ENCODE data around the gene CNDP1.

The CNDP1 gene

DNA sequence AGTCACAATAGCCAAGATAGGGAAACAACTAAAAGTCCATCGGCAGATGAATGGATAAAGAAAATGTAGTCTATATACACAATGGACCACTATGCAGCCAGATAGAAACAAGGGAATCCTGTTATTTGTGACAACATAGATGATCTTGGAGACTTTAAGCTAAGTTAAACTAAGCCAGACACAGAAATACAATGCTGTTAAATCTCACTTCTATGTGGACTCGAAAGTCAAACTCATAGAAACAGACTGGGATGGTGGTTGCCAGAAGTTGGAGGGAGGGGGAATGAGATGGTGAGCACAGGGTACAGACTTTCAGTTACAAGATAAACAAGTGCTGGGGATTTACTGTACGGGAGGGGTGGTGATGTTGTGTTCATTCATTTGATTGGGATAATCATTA is 5.4 kb upstream of the CNDP1 start:
- TF ChIP-seq, protein P1, sequence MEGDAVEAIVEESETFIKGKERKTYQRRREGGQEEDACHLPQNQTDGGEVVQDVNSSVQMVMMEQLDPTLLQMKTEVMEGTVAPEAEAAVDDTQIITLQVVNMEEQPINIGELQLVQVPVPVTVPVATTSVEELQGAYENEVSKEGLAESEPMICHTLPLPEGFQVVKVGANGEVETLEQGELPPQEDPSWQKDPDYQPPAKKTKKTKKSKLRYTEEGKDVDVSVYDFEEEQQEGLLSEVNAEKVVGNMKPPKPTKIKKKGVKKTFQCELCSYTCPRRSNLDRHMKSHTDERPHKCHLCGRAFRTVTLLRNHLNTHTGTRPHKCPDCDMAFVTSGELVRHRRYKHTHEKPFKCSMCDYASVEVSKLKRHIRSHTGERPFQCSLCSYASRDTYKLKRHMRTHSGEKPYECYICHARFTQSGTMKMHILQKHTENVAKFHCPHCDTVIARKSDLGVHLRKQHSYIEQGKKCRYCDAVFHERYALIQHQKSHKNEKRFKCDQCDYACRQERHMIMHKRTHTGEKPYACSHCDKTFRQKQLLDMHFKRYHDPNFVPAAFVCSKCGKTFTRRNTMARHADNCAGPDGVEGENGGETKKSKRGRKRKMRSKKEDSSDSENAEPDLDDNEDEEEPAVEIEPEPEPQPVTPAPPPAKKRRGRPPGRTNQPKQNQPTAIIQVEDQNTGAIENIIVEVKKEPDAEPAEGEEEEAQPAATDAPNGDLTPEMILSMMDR (IDR thresholded peaks at IDR 0.05; ENCODE audit: poor library complexity, severe bottlenecking), result no peak
- Histone ChIP-seq H3K36me3 (ENCODE audit: low read depth) (no peaks in the 10 kb centered on the region), H3K4me1 (ENCODE audit: insufficient read depth, poor library complexity, severe bottlenecking) (no peaks in the 10 kb centered on the region), H3K9me3 (ENCODE audit: severe bottlenecking) (no peaks in the 10 kb centered on the region), H3K27ac (ENCODE audit: poor library complexity, severe bottlenecking) (no peak overlapping the region), H3K27me3 (ENCODE audit: insufficient read depth, poor library complexity, severe bottlenecking) (no peaks in the 10 kb centered on the region), H3K4me3 (ENCODE audit: severe bottlenecking) (no peak overlapping the region)
- ATAC-seq (ENCODE audit: low read depth), result no peak
- DNase-seq (ENCODE audit: low spot score), result no peak

DNA sequence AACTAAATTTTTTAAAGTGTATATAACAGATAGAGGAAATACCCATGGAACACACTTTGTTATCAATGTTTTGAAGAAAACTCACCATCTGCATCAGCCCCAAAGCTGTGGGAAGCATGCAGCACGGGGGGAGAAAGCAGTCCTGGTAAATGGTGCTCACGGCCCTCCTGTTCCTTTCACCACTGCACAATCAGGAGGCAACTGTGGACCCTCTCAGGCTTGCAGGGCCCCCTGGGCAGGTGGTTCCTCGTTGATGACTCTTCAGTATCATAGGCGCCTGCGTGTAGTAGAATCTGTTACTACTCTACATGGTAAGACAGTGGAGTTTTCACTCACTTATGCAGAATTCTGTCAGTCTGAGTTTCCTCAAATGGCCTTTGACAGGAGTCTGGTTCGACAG is 4.9 kb upstream of the CNDP1 start:
- H3K36me3 ChIP-seq (ENCODE audit: low read depth), result no peaks in the 10 kb centered on the region
- ATAC-seq (ENCODE audit: low read depth), result no peak
- TF ChIP-seq, protein P1 (IDR thresholded peaks at IDR 0.05; ENCODE audit: poor library complexity, severe bottlenecking), result no peak

DNA sequence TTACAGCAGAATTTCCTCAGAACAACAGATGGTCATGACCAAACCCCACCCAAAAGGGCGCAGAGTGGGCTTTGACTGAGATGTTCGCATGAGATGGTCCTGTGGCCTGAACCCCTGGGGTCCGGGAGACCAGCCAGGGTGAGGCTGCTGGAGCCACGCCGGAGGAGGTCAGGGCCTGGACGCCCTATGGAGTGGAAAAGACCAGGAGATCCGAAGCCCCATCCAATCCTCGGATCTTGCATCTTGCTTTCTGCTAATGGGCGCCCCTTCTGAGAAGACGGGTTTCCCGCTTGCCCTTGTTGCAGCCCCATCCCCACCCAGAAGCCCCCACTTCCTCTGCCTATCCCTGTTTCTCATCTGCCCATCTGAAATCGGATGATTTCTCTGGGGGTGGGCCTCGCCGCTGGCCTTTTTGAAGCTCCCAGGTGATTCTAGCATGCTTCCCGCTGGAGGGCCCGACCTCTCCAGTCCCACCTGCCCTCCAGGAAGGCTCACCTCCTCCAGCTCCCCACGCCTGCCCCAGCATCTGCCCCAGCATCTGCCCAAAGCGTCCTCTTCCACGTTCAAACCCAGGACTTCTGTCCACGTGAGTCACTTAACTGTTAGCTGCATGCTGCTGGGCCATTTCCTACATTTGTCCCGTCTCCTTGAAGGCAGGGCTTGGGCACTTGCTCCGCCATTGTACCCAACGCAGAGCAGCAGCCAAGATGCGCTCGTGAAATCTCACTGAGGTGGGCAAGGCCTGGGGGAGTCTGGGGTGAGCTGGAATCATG is 4.3 kb upstream of the CNDP1 start:
- ATAC-seq (ENCODE audit: low read depth) (no peak), DNase-seq (ENCODE audit: low spot score) (no peak)
- no peak overlapping the region for H3K27ac ChIP-seq (ENCODE audit: poor library complexity, severe bottlenecking)
- no peaks in the 10 kb centered on the region for H3K27me3 ChIP-seq (ENCODE audit: insufficient read depth, poor library complexity, severe bottlenecking)
- H3K9me3 ChIP-seq (ENCODE audit: severe bottlenecking), result no peaks in the 10 kb centered on the region
- H3K4me3 ChIP-seq (ENCODE audit: severe bottlenecking), result no peak overlapping the region
- TF ChIP-seq, protein P1 (IDR thresholded peaks at IDR 0.05; ENCODE audit: poor library complexity, severe bottlenecking), result no peak
- no peaks in the 10 kb centered on the region for H3K36me3 ChIP-seq (ENCODE audit: low read depth)
- no peaks in the 10 kb centered on the region for H3K4me1 ChIP-seq (ENCODE audit: insufficient read depth, poor library complexity, severe bottlenecking)

More for the DNA sequence above, 4.9 kb upstream of the CNDP1 start:
- DNase-seq (ENCODE audit: low spot score), result no peak
- Histone ChIP-seq H3K27me3 (ENCODE audit: insufficient read depth, poor library complexity, severe bottlenecking) (no peaks in the 10 kb centered on the region), H3K9me3 (ENCODE audit: severe bottlenecking) (no peaks in the 10 kb centered on the region), H3K4me3 (ENCODE audit: severe bottlenecking) (no peak overlapping the region), H3K27ac (ENCODE audit: poor library complexity, severe bottlenecking) (no peak overlapping the region), H3K4me1 (ENCODE audit: insufficient read depth, poor library complexity, severe bottlenecking) (no peaks in the 10 kb centered on the region)

DNA sequence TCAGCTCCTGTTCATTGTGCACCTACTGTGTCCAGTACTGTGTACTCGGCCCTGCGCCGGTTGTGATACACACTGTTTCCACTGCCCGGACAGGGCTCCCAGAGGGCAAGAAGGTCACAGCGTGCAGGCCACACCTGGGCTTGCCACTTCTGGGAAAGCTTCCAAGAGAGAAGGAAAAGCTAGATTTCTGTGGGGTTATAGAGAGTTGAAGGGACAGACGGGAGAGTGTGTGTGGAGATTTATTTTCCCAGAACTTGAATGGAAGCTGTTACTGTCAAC is 3.8 kb upstream of the CNDP1 start:
- DNase-seq (ENCODE audit: low spot score), result no peak
- TF ChIP-seq, protein P1 (IDR thresholded peaks at IDR 0.05; ENCODE audit: poor library complexity, severe bottlenecking), result no peak
- Histone ChIP-seq H3K9me3 (ENCODE audit: severe bottlenecking) (no peaks in the 10 kb centered on the region), H3K4me1 (ENCODE audit: insufficient read depth, poor library complexity, severe bottlenecking) (no peaks in the 10 kb centered on the region), H3K27ac (ENCODE audit: poor library complexity, severe bottlenecking) (no peak overlapping the region), H3K4me3 (ENCODE audit: severe bottlenecking) (no peak overlapping the region), H3K27me3 (ENCODE audit: insufficient read depth, poor library complexity, severe bottlenecking) (no peaks in the 10 kb centered on the region), H3K36me3 (ENCODE audit: low read depth) (no peaks in the 10 kb centered on the region)
- no peak for ATAC-seq (ENCODE audit: low read depth)

DNA sequence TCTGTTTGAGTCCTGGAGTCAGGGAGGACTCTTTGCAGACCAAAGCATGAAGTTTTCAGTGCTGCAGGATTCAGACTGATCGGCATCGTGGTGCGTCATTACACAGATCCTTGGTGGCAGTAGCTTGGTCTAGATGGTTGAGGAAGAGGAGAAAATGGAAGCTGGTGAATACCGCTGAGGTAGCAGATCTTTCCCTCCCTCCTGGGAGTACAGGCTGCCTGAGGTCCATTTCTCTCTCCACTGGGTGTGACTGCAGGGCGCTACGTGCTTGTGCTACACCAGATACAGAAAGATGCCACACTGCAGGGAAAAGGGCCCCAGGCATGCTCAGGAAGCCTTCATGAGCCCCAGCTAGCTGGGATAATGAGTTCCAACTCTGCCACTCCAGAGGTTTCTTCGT is 3.3 kb upstream of the CNDP1 start:
- ATAC-seq (ENCODE audit: low read depth) (no peak), DNase-seq (ENCODE audit: low spot score) (no peak)
- Histone ChIP-seq H3K9me3 (ENCODE audit: severe bottlenecking) (no peaks in the 10 kb centered on the region), H3K4me1 (ENCODE audit: insufficient read depth, poor library complexity, severe bottlenecking) (no peaks in the 10 kb centered on the region), H3K4me3 (ENCODE audit: severe bottlenecking) (no peak overlapping the region), H3K36me3 (ENCODE audit: low read depth) (no peaks in the 10 kb centered on the region), H3K27ac (ENCODE audit: poor library complexity, severe bottlenecking) (no peak overlapping the region), H3K27me3 (ENCODE audit: insufficient read depth, poor library complexity, severe bottlenecking) (no peaks in the 10 kb centered on the region)
- TF ChIP-seq, protein P1 (IDR thresholded peaks at IDR 0.05; ENCODE audit: poor library complexity, severe bottlenecking), result no peak
